ENCODE results near the gene CDH23.

GRCh38 chr10:71737834-71738197 lies 341.1 kb downstream of the CDH23 start:
- no peak for TF ChIP-seq POLR2A (IDR thresholded peaks at IDR 0.05; ENCODE audit: low read length)
- no peak for TF ChIP-seq GATA1 (IDR thresholded peaks at IDR 0.05; ENCODE audit: low read depth, low read length)

All from erythroblast (primary cell).